Activated CD4-positive, CD25-positive, alpha-beta regulatory T cell treated with anti-CD3 and anti-CD28 coated beads, Interleukin-2, amount 50 U/mL, for 24 hours (primary cell): ENCODE data around the gene ST6GALNAC1.
"Not testable (repeated sequence)": the region's sequence is repeated elsewhere in the genome, so short reads cannot be mapped to it uniquely, and the experiment has no call there.

Experiments used
- ATAC-seq, 2 donors: fragments of 150-1000 bp; cut with Tn5 transposase; one replicate each; pipeline ENCODE4 v1.10.0; 2021; ENCODE audit warnings: mild to moderate bottlenecking in 1 of 2, moderate library complexity in 1 of 2

ST6GALNAC1 gene

DNA sequence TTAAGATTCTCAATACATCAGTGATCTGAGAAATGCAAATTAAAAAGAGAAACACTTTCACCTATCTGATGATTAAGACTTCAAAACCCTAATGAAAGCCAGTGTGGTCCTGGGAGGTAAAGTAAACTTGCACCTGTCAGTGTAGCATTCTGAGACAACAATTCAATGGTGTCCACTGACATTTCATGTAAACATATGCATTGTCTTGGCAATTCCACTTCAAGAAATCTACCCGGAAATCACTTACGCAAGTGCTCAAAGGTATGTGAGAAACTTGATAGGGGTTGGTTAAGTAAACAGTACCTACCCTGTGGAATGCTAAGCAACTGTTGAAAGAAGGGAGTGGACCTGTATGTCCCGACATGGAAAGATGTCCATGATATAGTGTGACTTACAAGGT is 2.1 kb downstream of the ST6GALNAC1 start:
- peak; percentile 32 to 51 for ATAC-seq

DNA sequence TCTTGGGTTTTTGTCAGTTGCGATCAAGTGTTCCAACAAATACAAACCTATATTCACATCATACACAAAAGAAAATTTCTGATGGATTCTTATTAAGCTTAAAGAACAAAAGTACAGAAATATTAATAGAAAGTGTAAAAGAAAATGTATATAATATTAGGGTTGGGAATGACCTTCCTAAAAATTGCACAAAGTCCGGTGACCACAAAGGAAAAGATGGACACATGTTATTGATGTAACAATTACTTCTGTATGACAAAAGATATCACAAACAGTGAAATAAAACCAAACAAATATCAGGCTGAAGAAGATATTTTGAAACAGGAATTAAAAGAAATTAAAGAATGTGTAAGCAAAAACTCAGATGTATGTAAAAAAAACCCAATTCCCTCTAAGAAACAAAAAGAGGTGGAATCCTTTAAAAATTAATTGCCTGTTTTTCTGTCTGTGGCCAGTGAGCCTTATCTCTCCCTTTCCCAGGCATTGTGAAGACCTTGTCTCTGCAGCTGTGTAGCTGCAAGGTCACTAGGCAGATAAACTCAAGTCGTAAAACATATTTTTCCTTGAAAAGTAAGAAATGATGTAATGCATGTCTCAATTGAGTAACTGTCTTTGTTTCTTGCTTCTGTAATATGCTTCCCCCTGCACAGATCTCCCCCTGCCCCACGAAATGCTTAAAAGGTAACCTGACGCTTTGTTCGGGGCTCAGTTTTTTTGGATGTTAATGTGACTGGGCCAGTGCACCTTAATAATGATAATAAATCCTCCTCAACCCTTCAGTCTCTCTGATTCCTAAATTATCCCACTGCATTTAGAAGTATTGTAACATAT is 2.8 kb downstream of the ST6GALNAC1 start:
- no peak for ATAC-seq

DNA sequence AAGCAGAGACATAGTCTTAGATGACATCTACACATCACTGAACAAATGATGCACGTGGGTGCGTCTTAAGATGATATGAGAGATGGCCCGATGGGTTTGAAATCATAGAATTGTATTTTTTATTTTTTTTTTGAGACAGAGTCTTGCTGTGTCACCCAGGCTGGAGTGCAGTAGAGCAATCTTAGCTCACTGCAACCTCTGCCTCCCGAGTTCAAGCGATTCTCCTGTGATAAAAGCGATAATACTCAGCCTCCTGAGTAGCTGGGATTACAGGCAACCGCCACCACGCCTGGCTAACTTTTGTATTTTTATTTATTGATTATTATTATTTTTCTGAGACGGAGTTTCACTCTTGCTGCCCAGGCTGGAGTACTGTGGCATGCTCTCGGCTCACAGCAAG is 5.3 kb downstream of the ST6GALNAC1 start:
- ATAC-seq: no peak

DNA sequence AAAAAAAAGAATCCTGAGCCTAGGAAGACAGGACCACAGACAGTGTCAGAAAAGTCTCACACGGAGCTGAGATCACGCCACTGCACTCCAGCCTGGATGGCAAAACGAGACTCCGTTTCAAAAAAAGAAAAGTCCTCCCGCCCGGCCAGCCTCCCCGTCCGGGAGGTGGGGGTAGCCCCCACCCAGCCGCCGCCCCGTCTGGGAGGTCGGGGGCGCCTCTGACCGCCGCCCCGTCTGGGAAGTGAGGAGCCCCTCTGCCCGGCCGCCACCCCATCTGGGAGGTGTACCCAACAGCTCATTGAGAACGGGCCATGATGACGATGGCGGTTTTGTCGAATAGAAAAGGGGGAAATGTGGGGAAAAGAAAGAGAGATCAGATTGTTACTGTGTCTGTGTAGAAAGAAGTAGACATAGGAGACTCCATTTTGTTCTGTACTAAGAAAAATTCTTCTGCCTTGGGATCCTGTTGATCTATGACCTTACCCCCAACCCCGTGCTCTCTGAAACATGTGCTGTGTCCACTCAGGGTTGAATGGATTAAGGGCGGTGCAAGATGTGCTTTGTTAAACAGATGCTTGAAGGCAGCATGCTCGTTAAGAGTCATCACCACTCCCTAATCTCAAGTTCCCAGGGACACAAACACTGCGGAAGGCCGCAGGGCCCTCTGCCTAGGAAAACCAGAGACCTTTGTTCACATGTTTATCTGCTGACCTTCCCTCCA is 6.9 kb downstream of the ST6GALNAC1 start:
- not testable (repeated sequence) for ATAC-seq

DNA sequence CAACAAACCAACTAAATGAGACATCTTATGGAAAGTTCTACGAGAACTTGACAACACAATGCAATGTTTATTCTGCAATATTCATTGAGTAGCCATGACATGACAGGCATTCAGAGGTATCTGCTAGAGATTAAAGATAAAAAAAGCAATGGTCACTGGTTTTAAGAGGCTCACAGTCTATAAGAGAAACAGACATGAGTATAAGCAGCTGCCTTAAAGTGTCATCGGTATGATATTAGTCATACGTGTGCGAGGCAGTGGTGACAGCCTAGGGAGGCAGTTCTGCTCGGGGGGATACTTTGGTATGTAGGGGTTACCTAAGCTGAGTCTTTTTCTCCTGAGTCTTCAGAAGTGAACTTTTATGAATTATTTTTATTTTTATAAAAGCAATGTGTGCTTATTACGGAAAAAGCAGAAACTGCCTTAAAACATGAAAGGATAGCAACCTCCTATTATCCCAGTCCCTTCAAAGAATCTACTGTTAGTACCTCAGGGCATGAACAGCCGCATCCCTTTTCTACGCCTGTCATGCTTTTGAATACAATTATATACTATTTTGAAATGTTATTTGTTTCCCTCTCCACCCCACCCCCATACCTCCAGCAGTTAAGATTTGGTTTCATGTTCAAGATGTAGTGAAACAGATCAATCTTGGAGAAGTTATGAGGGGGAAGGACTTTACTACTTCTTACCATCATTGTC is 7.7 kb downstream of the ST6GALNAC1 start:
- no peak for ATAC-seq

DNA sequence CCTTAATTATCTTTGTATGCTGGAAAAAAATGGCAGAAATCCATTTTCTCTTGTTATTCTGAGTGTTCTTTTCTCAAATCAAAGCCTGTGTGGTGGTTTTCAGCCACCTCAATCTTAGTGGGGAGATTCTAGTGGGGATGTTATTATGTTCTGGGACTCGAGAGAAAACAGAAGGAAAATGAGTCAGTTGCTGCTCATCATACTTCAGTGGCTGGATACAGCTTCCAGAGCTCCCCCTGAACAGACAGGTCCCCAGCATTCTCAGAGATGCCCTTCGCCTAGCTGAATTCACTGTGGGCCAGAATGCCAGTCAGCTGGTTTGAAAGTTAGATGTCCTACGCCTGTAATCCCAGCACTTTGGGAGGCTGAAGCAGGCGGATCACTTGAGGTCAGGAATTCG is 8.5 kb downstream of the ST6GALNAC1 start:
- no peak for ATAC-seq

DNA sequence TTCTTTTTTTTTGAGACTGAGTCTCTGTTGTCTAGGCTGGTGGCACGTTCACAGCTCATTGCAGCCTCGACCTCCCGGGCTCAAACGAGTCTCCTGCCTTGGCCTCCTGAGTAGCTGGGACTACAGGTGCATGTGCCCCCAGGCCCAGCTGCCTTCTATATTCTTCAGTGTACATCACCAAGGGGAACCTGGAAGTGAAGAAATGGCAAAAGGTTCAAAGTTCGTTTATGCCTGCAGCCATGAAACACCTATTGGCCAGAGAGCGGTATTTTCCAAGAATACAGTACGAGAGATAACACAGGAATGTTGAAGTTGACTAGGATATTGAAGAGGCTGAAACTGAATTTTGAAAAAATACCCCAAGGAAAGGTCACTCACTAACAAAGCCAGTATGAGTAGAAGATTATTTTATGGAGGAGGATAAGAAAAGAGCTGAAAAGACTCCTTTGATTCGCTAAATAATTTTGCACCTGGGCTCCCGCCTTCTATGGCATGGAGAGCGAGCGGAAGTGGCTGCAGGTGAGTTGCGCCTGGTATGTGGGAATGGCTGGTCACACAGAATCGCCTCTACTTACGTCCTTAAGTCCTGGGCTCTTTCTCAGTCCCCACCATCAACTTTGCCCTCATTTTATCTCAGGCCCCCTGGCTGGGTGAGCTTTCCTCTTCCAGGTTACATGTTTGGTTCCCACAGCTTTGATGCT is 9.8 kb downstream of the ST6GALNAC1 start:
- no peak for ATAC-seq

DNA sequence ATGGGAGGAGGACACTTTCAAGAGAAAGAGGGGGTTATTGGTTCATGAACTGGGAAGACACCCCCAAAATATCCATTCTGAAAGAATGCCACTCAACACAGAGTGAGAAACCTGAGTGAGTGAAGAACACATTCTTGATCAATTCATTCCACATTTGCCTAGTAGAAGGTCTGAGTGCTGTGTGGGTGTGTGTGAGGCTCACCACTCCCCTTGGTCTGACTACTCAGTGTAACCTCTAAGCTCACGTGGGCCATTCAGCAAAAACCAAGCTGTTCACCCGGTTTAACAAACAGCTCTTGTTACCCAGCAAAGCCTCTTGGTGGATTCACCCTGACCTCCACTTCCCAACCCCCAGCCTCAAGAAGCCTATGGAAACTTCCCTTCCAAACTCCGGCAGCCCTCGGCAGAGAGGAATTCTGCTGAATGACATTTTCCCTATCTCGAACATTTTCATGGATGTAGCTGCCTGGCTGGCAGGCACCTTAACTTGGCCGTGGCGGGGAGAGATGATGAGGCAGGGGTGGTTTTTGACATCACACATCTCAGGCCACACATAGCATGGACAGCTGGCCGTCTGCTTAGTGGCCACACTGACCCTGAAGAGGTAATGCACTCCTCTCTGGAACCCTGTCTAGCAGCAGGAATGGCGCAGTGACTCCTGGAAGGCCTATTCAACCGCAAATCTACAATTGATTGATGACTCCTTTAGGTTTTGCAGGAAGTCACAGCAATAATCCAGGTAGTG is 11.6 kb downstream of the ST6GALNAC1 start:
- ATAC-seq: no peak

DNA sequence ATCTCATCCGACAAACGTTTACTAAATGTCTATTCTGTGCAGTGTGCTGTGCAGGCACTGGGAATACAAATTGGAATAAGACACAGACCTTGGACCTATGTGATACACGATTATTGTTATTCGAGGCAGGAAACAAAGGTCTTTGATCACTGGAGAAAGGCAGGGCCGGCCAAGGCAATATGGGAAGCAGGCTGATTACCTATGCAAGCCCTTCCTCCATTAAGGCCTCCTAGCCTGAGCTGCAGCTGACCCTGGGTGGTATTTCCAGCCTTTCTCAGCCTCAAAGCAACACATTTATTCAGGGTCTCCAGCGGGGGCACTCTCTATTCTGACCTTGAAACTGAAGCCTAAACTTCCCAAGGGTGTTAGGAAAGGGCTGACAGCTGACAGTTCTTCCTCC is 13.4 kb downstream of the ST6GALNAC1 start:
- ATAC-seq: no peak

DNA sequence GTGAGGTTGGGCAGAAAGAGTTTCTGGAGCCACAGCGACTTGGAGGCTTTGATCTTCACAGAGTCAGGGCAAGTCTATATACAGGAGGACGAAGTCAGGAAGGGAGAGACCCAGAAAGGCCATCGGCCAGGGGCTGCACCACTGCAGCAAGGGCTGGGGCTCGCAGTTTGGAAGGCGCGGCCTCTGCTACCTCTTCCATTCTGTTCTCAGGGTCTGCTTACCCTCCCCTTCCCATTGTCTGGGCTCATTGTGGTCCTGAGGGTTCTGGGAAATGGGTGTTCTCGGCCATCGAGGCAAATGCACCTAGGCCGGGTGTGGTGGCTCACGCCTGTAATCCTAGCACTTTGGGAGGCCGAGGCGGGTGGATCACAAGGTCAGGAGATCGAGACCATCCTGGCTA is 16.0 kb downstream of the ST6GALNAC1 start:
- ATAC-seq: no peak

DNA sequence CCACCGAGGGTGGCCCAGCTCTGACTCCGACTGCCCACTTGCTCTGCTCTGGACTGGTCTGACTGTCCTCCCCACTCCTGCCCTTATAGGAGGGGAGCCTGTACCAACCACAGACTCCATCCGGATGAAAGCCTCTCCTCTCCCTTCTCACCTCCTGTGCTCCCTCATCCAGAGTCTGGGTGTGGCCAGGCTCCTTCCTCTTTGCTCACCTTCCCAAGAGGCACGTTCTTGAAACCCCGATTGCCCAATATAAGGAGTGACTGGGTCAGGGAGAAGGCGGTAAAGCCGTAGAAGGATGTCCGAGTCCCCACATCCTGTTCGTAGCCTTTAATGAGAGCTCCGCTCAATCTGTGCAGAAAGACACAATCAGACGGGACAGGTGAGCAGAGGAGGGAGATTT is 17.1 kb downstream of the ST6GALNAC1 start:
- ATAC-seq: no peak

DNA sequence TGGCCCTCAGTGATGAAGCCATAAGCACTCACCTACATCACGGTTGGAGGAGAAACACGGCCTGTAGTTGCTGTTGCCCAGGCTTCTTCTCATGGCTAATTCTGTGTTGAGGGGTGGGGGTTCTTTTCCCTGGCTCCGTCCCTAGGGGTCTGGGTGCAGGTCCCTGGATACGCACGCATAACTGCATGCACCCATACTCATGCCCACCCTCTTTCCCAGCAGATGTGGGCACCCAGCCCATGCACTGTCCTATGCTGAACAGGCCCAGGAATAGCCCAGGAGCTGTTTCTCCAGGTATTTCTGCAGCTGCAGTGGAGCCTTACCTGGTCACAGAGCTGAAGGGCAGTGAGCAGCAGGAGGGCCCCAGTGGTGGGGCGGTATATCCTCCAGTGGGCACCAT is 18.1 kb downstream of the ST6GALNAC1 start:
- no peak for ATAC-seq

DNA sequence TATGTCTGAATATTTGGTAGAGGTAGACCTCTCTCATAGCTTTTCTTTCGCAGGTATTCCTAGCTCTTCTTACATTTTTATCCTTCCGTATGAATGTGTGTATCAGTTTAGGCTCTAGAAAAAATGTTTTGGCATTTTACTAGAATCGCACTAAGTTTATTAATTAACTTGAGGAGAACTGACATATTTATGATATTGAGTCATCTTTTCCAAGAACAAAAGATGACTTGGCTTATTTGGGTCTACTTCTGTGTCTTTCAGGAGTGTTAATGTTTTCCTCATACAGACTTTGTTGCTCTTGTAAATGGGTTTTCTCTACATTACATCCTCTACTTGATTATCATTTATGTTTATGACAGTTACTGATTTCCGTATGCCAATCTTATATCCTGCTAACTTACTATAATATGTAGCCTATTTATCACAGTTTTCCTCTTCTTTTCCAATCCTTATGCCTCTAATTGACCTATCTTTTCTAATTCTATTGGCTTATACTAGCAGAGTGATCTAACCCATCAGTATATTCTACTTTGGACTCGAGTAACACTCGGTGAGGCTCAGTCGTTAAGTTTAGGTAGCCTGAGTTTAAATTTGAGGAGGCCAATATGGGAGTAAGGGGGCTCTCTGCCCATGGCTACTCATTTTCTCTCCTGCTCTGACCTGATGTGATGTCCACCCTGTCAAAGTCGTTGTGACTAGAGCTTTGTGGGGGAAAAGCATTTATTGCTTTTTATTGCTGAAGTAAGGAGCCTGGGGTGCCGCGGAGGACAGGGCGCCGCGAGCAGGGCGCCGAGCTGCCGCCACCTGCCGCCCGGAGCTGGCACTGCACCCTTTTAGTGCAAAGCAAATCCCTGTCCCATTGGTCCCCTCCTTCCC is 20.0 kb downstream of the ST6GALNAC1 start:
- ATAC-seq: peak; percentile 78 to 88

DNA sequence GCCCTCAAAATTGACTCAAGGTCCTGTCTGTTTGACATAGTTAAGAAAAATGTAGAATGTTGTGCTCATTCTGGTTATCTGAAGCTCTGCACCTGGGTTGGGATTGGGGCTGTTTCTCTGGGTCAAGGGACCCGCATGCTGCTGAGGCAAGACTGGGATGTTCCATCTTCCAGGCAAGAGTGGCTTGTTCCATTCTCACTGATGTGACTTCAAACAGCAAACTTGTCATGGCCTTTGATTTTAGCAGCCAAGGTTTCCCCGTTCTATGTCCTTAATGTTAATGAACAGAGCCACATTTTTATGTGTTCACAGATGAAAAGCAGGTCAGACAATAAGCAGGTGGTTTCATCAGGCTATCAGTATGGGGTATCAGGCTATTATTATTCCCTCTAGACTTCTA is 25.7 kb downstream of the ST6GALNAC1 start:
- ATAC-seq: no peak

DNA sequence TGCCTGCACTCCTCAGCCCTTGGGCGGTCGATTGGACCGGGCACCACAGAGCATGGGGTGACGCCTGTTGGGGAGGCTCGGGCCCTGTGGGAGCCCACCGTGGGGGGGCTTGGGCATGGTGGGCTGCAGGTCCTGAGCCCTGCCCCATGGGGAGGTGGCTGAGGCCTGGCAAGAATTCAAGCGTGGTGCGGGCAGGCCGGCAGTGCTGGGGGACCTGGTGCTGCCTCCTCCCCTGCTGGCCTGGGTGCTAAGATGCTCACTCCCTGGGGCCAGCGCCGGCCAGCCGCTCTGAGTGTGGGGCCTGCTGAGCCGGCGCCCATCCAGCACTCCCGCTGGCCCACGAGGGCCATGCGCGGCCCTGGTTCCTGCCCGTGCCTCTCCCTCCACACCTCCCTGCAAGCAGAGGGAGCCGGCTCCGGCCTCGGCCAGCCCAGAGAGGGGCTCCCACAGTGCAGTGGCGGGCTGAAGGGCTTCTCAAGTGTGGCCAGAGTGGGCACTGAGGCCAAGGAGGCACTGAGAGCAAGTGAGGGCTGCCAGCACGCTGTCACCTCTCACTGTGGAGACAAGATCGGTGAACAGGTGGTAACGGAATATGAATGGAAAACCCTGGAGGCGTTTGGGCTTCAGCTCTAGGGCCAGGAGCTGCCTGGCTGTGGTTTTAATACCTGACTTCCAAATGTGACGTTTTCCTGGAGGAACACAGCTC is 28.5 kb downstream of the ST6GALNAC1 start:
- ATAC-seq: no peak

DNA sequence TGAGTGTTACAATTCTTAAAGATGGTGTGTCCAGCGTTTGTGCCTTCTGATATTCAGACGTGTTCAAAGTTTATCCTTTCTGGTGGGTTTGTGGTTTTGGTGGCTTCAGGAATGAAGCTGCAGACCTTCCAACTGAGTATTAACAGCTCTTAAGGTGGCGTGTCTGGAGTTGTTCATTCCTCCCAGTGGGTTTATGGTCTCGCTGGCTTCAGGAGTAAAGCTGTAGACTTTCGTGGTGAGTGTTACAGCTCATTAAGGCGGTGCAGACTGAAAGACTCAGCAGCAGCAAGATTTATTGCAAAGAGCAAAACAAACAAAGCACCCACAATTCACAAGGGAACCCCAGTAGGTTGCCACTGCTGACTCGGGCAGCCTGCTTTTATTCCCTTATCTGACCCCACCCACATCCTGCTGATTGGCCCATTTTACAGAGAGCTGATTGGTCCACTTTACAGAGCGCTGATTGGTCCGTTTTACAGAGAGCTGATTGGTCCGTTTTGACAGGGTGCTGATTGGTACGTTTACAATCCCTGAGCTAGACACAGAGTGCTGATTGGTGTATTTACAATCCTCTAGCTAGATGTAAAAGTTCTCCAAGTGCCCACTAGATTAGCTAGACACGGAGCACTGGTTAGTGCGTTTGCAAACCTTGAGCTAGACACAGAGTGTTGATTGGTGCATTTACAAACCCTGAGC is 29.3 kb downstream of the ST6GALNAC1 start:
- not testable (repeated sequence) for ATAC-seq

DNA sequence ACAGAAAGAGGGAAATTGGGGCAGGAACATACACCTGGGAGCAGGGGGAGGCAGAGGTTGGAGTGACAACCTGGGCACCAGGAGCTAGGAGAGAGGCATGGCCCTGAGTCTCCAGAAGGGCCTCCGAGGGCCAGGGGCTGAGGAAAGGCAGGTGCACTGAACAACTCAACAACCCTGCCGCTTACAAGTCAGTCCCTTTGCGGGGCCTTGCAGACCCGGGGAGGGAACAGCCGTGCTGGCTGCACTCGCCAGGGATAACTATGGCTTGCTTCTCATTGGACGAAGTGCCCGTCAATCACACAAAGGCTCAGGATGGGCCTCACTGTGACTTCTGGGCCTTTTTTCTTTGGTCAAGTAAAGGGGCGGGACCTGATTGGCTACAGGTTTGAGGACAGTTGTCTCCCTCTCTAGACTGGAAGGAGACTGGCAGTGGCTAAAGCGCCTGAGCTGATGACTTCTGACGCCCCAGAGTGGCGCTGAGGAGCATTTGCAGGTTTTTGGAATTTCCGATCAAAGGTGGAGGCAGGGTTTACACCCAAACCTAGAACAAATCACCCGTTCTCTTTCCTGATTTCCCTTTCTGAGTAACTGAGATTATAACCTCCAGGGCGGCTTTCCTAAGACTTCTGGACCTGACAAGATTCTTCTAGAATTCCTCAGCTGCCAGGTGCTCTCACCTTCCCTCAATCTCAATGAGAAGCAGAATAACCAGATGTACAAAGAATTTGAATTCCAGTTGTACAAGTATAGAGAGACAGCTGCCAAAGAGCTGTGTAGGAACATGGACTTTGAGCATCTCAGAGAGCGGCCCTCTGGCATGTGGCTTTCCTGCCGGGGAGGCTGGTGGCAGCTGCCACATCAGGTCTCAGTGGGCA is 30.3 kb downstream of the ST6GALNAC1 start:
- ATAC-seq: no peak

DNA sequence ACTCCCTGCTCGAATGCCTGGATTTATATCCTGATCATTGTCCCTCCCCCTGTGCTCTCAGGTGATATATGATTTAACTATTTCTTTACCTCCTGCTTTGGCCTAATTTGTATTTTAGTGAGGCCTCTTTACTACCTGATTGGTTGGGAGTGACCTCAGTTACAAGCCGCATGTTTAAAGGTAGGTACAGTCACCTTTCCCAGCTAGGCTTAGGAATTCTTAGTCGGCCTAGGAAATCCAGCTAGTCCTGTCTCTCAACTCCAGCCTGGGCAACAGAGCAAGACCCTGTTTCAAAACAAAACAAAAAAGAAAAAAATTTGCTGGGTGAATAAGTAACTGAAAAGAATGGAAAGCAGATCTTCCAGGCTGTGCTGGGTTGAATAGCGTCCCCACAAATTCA is 31.1 kb downstream of the ST6GALNAC1 start:
- no peak for ATAC-seq

DNA sequence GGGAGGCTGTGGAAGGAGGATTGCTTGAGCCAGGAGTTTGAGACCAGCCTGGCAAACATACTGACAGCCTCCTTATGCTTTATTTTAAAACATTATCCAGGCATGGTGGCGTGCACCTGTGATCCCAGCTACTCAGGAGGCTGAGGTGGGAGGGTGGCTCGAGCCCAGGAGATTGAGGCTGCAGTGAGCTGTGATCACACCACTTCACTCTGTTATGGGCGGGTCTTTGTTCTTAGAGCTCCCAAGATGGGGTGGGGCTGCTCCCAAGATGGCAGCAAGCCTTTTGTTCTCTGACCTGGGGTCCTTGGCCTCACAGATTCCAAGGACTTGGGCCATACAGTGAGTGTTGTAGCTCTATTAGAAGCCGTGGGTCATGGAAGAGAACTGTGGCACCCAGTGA is 31.8 kb downstream of the ST6GALNAC1 start:
- no peak for ATAC-seq
